T47D (cell line): ENCODE measurements around the gene RTP5.
"Not testable (repeated sequence)": the region's sequence is repeated elsewhere in the genome, so short reads cannot be mapped to it uniquely, and the experiment has no call there.

Source experiments
- DNase-seq, 2 experiments: peaks; one replicate each; pipeline versions ENCODE4 v3.0.0 to v3.0.0-alpha.2; 2011 to 2012; ENCODE audit warnings: low read depth in 1 of 2, low spot score in 1 of 2
- JUND ChIP-seq: IDR thresholded peaks from 2 replicates; pipeline ENCODE4 v1.6.1; 2012; ENCODE audit warnings: low read depth
- in situ Hi-C: cut with HindIII; loops from 2 replicates; pipeline ENCODE4 v1.10.0; 2016; ENCODE audit warnings: low sequenced_read_pairs, low pct_unique_long_range_greater_than_20kb

The RTP5 gene

DNA sequence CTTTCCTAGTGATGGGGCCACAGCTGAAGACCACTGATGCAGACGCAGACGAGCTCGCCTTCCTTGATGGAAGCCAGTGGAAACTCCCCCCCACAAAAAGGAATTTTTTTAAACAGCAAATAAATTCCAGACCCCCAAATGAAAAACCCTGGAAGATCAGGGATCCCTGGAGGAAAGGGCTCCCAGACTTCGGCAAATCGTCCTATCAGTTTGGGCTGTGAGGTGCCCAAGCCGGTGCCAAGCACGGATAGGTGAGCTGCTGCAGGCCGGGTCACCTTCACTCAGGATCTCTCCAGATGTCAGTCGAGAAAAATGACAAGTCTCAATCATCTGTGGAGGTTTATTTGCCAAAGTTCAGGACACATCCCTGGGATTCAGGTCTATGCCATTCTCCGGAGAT, 42.0 kb downstream of the RTP5 start:
- DNase-seq: no peak
- TF ChIP-seq JUND: no peak
- in situ Hi-C loops: no loop called here

DNA sequence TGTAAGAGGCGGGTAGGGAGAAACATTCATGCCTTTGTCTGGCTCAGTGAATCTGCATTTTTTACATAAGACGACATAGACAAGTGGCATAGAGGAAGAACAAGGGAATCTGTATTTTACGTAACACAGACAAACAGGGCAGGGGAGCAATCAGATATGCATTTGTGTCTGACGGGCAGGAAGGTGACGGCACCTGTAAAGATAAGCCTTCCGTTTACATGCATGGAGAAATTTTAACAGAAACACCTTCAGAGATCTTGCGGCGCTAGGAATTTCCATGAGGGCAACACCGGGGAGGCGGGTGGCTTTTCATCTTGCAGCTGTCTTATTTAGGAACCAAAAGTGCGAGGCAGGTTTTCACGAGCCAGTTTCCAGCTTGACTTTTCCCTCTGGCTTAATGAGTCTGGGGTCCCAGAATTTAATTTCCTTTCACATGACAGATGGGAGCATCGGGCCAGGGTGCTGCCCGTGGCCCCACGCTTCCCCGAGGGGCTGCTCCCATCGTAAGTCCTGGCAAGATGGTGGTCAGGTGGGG, 42.6 kb downstream of the RTP5 start:
- no peak for TF ChIP-seq JUND
- in situ Hi-C loops: no loop called here
- no peak for DNase-seq

DNA sequence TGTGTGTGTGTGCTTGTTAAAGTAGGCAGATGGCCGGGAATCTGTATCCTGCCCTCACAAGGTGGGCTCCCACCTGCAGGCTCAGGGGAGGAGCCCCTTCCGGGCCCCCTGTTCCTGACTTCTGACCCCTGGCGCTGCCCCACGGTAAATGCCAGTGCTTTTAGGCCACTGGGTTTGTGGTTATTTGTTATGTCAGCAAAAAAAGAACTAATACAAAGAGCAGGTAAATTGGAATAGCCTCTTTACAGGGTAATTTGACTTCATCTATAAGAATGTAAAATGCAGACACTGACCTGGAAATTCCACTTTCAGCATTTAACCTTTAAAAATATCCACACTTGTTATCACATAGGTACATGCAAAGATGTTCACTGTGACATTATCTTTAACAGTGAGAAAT, 44.2 kb downstream of the RTP5 start:
- in situ Hi-C loops: no loop called here
- no peak for TF ChIP-seq JUND
- no peak for DNase-seq

DNA sequence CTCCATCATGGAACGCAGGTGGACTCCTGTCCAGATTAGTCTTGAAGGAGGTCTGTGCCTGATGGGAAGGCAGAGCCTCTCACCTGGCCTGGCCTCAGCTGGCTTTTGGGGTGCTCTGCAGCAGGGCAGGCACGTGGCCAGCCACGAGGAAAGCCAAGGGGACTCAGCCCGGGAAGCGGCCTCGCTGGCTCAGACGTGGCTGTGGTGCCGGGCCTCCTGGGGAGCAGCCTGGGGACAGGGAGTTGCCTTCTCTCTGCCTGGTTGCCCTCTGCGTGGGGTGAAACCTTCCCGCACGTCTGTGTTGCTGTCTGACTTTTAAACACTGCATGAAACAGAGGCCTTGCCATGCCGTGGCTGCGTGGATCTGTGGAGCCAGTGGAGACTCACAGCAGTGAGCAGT, 45.0 kb downstream of the RTP5 start:
- DNase-seq: no peak
- in situ Hi-C loops: no loop called here
- TF ChIP-seq JUND: no peak

DNA sequence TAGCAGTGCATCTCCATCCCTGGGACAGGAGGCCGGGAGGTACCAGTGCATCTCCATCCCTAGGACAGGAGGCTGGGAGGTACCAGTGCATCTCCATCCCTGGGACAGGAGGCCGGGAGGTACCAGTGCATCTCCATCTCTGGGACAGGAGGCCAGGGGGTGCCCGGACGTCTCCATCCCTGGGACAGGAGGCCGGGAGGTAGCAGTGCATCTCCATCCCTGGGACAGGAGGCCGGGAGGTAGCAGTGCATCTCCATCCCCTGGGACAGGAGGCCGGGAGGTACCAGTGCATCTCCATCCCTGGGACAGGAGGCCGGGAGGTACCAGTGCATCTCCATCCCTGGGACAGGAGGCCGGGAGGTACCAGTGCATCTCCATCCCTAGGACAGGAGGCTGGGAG, 52.1 kb downstream of the RTP5 start:
- in situ Hi-C loops, DNase-seq: not testable (repeated sequence)

DNA sequence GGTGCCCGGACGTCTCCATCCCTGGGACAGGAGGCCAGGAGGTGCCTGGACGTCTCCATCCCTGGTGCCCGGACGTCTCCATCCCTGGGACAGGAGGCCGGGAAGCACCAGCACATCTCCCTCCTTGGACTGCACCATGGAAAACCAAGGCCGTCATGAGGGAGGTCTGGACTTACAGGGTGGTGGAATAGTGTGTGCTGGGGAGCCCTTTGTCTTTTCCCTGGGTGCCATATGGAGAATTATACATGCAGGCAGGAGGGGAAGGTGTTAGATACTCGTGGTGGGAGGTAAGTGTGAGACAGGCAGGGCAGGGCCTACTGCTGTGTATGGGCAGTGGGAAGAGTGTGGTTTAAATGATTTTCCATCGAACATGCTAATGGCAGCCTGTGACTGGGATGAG, 52.9 kb downstream of the RTP5 start:
- in situ Hi-C loops: no loop called here
- no peak for TF ChIP-seq JUND
- DNase-seq: no peak

DNA sequence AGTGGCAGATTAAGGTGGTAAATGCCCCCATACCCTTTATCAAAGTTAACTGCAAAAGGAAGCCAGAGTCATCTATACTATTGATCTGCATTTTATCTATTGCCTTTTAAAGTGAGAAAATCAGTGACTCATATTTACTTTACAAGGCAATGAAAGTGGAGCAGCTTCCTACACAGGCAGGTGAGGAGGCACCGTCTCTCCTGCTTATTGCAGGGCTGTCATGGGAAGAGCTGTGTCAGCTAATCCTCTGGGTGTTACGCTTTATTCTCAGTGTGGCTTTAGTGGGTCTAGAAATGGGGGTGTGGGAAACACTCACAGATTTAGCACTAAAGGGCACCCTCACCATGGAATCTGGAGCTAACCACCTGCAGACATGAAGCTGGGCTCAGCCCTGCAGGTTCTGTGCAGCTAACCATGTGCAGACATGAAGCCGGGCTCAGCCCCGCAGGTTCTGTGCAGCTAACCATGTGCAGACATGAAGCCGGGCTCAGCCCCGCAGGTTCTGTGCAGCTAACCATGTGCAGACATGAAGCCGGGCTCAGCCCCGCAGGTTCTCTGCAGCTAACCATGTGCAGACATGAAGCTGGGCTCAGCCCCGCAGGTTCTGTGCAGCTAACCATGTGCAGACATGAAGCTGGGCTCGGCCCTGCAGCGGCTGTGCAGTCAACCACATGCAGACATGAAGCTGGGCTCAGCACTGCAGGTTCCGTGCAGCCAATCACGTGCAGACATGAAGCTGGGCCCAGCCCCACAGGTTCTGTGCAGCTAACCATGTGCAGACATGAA, 53.5 kb downstream of the RTP5 start:
- DNase-seq, in situ Hi-C loops: not testable (repeated sequence)
